DLD1 (cell line): ENCODE data around the gene GIGYF1.
"Not testable (repeated sequence)": the region's sequence is repeated elsewhere in the genome, so short reads cannot be mapped to it uniquely, and the experiment has no call there.

Experiments used
- in situ Hi-C: cut with HindIII; loops from 2 replicates; pipeline ENCODE4 v1.10.0; 2017; ENCODE audit warnings: low sequenced_read_pairs

GIGYF1 gene

GRCh38 chr7:100694098-100694745 lies at the start of gene GIGYF1:
TSS of gene GIGYF1 (minus strand) at chr7:100694250. CDS start at chr7:100688238, 6,012 bp downstream.
- in situ Hi-C loops, result no loop called here

GRCh38 chr7:100739934-100740333 lies 45.9 kb upstream of the GIGYF1 start:
- in situ Hi-C loops, result no loop called here

- in situ Hi-C loops, result no loop called here
These were observed 42.6 kb upstream of the GIGYF1 start for GRCh38 chr7:100736671-100737070.

GRCh38 chr7:100735730-100736129 lies 41.7 kb upstream of the GIGYF1 start:
- in situ Hi-C loops, result no loop called here

- in situ Hi-C loops, result no loop called here
These were observed 38.0 kb upstream of the GIGYF1 start for GRCh38 chr7:100731937-100732636.

- in situ Hi-C loops, result no loop called here
These were observed 36.2 kb upstream of the GIGYF1 start for GRCh38 chr7:100730136-100730800.

GRCh38 chr7:100728196-100728595 lies 34.1 kb upstream of the GIGYF1 start:
- in situ Hi-C loops, result no loop called here

GRCh38 chr7:100726996-100727761 lies 33.1 kb upstream of the GIGYF1 start:
- in situ Hi-C loops, result no loop called here

GRCh38 chr7:100724364-100724763 lies 30.3 kb upstream of the GIGYF1 start:
- in situ Hi-C loops, result not testable (repeated sequence)

GRCh38 chr7:100723732-100724275 lies 29.8 kb upstream of the GIGYF1 start:
- in situ Hi-C loops, result no loop called here

- in situ Hi-C loops, result no loop called here
These were observed 28.6 kb upstream of the GIGYF1 start for GRCh38 chr7:100722480-100723212.

GRCh38 chr7:100721505-100721812 lies 27.4 kb upstream of the GIGYF1 start:
- in situ Hi-C loops, result no loop called here

- in situ Hi-C loops, result no loop called here
These were observed 26.8 kb upstream of the GIGYF1 start for GRCh38 chr7:100720671-100721504.

GRCh38 chr7:100720279-100720670 lies 26.2 kb upstream of the GIGYF1 start, which contains the start of gene EPO:
TSS of gene EPO (plus strand) at chr7:100720468. CDS start at chr7:100720981, 513 bp downstream.
- in situ Hi-C loops, result no loop called here

- in situ Hi-C loops, result no loop called here
These were observed 25.7 kb upstream of the GIGYF1 start for GRCh38 chr7:100719523-100720278.

- in situ Hi-C loops, result not testable (repeated sequence)
These were observed 23.0 kb upstream of the GIGYF1 start for GRCh38 chr7:100717073-100717472.

GRCh38 chr7:100714725-100715124 lies 20.7 kb upstream of the GIGYF1 start:
- in situ Hi-C loops, result no loop called here

- in situ Hi-C loops, result no loop called here
These were observed 17.3 kb upstream of the GIGYF1 start for GRCh38 chr7:100711369-100711768.

- in situ Hi-C loops, result no loop called here
These were observed 16.4 kb upstream of the GIGYF1 start for GRCh38 chr7:100710452-100710851.
